ENCODE measurements around the gene C16orf78.

Gene C16orf78

DNA sequence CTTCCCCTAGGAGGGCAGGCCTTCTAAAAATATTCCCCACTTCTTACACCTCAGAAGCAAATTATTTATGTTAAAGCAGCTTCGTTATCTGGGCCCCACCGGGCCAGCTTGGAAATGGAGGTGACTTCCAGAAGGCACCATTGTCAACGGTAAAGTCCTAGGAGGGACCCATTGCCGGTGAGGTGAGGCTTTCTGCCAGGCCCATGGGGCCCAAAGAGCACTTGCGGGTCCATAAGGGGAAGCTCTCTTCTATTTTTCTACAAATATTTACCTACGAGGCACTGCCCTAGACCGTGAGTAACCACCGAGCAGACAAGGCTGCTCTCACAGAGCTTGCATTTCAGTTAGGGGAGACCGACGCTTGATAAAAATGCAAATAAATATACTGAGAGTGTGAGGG lies 41.5 kb downstream of the C16orf78 start:
- DNase-seq (ENCODE audit: insufficient read length, low spot score) = no peak
- FAIRE-seq = no peak
- TF ChIP-seq, protein P1, sequence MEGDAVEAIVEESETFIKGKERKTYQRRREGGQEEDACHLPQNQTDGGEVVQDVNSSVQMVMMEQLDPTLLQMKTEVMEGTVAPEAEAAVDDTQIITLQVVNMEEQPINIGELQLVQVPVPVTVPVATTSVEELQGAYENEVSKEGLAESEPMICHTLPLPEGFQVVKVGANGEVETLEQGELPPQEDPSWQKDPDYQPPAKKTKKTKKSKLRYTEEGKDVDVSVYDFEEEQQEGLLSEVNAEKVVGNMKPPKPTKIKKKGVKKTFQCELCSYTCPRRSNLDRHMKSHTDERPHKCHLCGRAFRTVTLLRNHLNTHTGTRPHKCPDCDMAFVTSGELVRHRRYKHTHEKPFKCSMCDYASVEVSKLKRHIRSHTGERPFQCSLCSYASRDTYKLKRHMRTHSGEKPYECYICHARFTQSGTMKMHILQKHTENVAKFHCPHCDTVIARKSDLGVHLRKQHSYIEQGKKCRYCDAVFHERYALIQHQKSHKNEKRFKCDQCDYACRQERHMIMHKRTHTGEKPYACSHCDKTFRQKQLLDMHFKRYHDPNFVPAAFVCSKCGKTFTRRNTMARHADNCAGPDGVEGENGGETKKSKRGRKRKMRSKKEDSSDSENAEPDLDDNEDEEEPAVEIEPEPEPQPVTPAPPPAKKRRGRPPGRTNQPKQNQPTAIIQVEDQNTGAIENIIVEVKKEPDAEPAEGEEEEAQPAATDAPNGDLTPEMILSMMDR (IDR thresholded peaks at IDR 0.05; ENCODE audit: insufficient read depth, missing control alignments) = no peak

DNA sequence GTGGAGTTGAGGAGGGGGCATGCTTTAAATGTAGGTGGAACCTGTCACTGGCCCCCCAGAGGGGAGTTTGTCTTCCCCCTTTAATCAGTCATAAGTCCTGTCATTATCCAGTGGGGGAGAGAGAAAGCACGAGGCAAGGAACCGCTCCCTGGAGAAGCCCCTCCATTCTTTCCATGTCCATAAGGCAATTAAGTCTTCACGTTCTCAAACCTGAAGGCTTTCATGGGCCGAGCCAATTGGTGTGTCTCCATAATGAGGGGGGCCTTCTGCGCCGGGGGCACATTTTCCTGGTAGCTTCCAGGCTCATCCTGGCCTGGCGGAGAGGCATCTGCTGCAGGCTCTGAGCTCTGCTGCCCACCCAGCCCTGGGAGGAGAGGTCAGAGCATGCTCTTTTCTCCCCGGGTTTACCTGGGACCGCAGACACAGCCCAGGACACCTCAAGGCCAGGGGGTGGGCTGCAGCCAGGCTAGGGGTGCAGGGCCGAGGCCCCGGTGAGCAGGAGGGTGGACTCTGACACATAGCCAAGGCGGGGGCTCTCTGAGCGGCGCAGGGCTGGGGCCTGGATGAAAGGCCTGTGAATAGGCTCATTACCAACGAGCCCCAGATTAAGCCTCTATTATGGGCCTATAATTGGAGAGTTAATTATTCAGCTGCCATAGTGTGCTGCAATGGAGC lies 42.5 kb downstream of the C16orf78 start:
- no peak for FAIRE-seq
- TF ChIP-seq, protein P1 (IDR thresholded peaks at IDR 0.05; ENCODE audit: insufficient read depth, missing control alignments) = no peak
- no peak for DNase-seq (ENCODE audit: insufficient read length, low spot score)

DNA sequence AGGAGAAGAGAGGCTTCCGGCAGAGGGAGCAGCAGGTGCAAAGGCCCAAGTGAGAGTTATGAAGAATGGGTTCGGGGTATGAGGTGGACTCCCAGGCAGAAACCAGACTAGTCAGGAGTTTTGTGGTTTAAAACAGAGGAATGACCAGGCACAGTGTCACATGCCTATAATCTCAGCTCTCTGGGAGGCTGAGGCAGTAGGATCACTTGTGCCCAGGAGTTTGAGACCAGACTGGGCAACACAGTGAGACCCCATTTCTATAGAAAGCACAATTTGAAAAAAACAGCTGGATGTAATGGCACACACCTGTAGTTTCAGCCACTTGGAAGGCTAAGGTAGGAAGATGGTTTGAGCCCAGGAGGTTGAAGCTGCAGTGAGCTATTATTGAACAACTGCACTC lies 43.8 kb downstream of the C16orf78 start:
- TF ChIP-seq, protein P1 (IDR thresholded peaks at IDR 0.05; ENCODE audit: insufficient read depth, missing control alignments) = no peak
- FAIRE-seq (no peak), DNase-seq (ENCODE audit: insufficient read length, low spot score) (no peak)

DNA sequence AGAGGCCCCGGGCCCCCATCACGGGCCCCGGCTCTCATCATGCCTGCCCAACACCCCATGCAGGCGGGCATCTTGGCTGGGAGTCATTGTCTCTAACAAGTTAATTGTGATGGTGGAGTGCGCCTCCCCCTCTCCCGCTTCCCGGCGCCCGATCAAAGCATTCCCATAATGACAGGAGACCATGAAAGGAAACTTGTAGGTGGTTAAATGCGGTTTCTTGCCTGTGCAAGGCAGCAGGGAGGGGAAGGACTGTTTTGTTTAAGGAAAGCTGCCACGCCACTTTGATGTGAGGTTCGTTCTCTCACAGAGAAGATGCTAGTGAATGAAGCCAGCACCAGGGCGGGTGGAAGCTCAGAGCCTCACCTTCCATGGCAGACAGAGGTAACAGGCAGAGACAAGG lies 45.4 kb downstream of the C16orf78 start:
- TF ChIP-seq, protein P1 (IDR thresholded peaks at IDR 0.05; ENCODE audit: insufficient read depth, missing control alignments) = no peak
- FAIRE-seq (no peak), DNase-seq (ENCODE audit: insufficient read length, low spot score) (no peak)

DNA sequence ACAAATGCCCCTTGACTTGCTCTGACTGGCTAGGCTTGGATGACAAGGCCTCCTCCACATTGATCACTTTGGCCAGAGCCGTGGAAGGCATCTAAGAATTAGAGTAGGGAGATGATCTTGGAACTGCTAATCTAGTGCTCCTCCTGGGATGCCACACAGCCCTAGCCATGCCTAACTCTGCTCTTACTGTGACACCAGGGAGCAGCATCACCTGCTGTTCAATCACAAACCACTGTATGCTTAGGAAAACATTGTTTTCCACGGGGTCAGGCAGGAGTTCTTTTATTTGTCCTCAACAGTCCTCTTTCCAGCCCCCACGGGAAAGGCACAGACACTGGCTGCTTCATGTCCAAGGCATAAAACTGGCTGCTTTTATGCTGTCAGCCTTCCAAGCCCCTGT lies 46.3 kb downstream of the C16orf78 start:
- DNase-seq (ENCODE audit: insufficient read length, low spot score) (no peak), FAIRE-seq (no peak)
- TF ChIP-seq, protein P1 (IDR thresholded peaks at IDR 0.05; ENCODE audit: insufficient read depth, missing control alignments) = no peak

DNA sequence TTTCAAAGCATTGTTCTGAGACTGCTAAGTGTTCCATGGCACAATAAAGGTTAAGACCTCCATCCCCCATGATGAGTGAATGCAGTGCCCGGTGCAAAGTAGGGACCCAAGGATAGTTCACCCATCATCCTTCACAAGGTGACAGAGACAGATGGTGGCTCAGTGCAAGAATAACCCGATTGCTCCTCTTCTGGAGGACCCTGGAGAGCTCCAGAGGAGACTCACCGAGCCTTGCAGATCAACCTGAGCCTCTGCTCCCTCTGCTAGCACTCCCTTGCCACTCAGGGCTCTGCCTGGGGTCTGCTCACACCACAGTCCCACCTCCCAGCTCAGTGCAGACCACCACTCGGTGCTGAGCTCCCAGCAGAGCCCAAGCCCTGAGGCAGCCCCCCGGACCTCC lies 49.3 kb downstream of the C16orf78 start:
- no peak for FAIRE-seq
- TF ChIP-seq, protein P1 (IDR thresholded peaks at IDR 0.05; ENCODE audit: insufficient read depth, missing control alignments) = no peak
- DNase-seq (ENCODE audit: insufficient read length, low spot score) = no peak

DNA sequence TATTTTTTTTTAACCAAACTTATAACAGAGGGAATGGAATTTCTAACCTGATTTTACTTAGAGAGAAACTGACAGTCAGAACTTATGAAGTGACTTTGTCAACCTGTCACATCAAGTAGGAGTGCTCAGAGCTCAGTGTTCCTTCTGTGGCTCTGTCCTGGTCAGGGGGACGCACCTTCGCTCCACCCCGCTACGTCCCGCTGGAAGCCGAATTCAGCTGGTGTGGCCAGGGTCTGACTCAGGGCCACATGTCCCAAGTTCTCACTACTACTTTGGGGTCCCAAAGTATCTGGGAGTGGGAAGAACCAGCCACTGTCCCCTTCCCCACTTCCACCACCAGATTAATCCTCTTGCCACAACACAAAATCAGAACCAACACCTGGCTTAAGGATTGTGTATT lies 51.4 kb downstream of the C16orf78 start:
- TF ChIP-seq, protein P1 (IDR thresholded peaks at IDR 0.05; ENCODE audit: insufficient read depth, missing control alignments) = no peak
- FAIRE-seq (no peak), DNase-seq (ENCODE audit: insufficient read length, low spot score) (no peak)
